ENCODE measurements around the gene ERCC6L2.

Gene ERCC6L2

DNA sequence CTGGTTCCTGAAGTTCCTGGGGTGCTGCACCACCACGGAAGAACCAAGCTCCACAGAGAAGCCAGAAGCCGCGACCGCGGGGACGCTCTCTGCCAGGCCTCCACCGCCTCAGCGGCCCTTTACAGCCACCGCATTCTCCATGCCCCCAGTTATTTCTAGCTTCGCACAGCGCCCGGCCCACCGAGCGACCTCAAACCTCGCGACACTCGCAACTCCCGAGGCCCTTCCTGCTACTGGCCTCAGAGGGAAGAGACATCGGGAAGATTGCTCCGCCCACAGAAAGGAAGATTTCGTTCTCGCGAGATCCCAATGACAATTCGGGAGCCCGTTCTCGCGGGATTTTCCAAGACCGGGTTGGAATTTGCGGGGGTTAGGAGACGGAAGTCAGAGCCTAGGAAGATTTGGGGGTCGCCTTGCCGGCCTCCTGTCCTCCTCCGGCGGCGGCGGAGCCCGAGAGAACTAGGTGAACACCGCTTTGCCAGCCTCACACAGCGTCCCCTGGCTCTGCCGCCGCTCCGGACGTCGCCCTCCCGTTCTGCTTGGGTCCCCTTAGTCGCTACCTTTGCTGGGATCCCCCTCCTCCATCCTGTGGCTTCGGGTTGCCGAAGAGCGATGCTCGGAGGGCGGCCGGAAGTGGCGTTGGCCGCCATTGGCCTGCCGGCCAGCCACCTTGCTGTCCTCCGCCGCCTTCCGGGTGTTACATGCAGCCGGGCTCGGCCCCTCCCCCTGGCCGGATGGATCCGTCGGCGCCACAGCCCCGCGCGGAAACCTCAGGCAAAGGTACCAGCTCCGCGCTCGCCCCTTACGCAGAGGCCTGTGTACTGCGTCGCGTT, at the start of gene ERCC6L2 (continued):
- TF ChIP-seq ZNF843 (tag by site-specific recombination; IDR thresholded peaks at IDR 0.05) (0 out of 2 replicates have a peak, but pooled peaks have one; percentile 32), IKZF3 (tag by site-specific recombination; IDR thresholded peaks at IDR 0.05) (peak; percentile 100), ZNF792 (tag by site-specific recombination; IDR thresholded peaks at IDR 0.05) (peak; percentile 53; the same call in 1 of the 2 replicates), ZFP69B (tag by site-specific recombination; IDR thresholded peaks at IDR 0.05) (0 out of 2 replicates have a peak, but pooled peaks have one; percentile 43), ZNF24 (tag by site-specific recombination; IDR thresholded peaks at IDR 0.05) (no peak), ZNF654 (tag by site-specific recombination; IDR thresholded peaks at IDR 0.05; ENCODE audit: low read depth) (no peak), ZNF394 (tag by site-specific recombination; IDR thresholded peaks at IDR 0.05; ENCODE audit: borderline replicate concordance) (peak; percentile 11; the same call in 1 of the 2 replicates), ZSCAN30 (tag by site-specific recombination; IDR thresholded peaks at IDR 0.05) (peak; percentile 96), PRDM1 (tag by site-specific recombination; IDR thresholded peaks at IDR 0.05) (no peak), MZF1 (tag by site-specific recombination; IDR thresholded peaks at IDR 0.05; ENCODE audit: borderline replicate concordance) (0 out of 2 replicates have a peak, but pooled peaks have one; percentile 44), ZNF660 (tag by site-specific recombination; IDR thresholded peaks at IDR 0.05) (peak; percentile 86), ZBTB17 (tag by site-specific recombination; IDR thresholded peaks at IDR 0.05) (peak; percentile 90), ZNF561 (tag by site-specific recombination; IDR thresholded peaks at IDR 0.05; ENCODE audit: borderline replicate concordance) (peak; percentile 20; the same call in 1 of the 2 replicates), SCRT1 (tag by site-specific recombination; IDR thresholded peaks at IDR 0.05; ENCODE audit: borderline replicate concordance) (no peak), ZNF560 (tag by site-specific recombination; IDR thresholded peaks at IDR 0.05; ENCODE audit: borderline replicate concordance) (no peak), ZNF623 (tag by site-specific recombination; IDR thresholded peaks at IDR 0.05) (no peak), ZNF433 (tag by site-specific recombination; IDR thresholded peaks at IDR 0.05; ENCODE audit: low read depth) (no peak), ZXDB (tag by site-specific recombination; IDR thresholded peaks at IDR 0.05) (peak; percentile 79), ZNF624 (tag by site-specific recombination; IDR thresholded peaks at IDR 0.05) (no peak)
- TF ChIP-seq, protein P1, sequence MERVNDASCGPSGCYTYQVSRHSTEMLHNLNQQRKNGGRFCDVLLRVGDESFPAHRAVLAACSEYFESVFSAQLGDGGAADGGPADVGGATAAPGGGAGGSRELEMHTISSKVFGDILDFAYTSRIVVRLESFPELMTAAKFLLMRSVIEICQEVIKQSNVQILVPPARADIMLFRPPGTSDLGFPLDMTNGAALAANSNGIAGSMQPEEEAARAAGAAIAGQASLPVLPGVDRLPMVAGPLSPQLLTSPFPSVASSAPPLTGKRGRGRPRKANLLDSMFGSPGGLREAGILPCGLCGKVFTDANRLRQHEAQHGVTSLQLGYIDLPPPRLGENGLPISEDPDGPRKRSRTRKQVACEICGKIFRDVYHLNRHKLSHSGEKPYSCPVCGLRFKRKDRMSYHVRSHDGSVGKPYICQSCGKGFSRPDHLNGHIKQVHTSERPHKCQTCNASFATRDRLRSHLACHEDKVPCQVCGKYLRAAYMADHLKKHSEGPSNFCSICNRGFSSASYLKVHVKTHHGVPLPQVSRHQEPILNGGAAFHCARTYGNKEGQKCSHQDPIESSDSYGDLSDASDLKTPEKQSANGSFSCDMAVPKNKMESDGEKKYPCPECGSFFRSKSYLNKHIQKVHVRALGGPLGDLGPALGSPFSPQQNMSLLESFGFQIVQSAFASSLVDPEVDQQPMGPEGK (tag by site-specific recombination; IDR thresholded peaks at IDR 0.05), result peak; percentile 62
- TF ChIP-seq, protein P2, sequence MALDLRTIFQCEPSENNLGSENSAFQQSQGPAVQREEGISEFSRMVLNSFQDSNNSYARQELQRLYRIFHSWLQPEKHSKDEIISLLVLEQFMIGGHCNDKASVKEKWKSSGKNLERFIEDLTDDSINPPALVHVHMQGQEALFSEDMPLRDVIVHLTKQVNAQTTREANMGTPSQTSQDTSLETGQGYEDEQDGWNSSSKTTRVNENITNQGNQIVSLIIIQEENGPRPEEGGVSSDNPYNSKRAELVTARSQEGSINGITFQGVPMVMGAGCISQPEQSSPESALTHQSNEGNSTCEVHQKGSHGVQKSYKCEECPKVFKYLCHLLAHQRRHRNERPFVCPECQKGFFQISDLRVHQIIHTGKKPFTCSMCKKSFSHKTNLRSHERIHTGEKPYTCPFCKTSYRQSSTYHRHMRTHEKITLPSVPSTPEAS (tag by site-specific recombination; IDR thresholded peaks at IDR 0.05), result 0 out of 2 replicates have a peak, but pooled peaks have one; percentile 55
- TF ChIP-seq, protein P3, sequence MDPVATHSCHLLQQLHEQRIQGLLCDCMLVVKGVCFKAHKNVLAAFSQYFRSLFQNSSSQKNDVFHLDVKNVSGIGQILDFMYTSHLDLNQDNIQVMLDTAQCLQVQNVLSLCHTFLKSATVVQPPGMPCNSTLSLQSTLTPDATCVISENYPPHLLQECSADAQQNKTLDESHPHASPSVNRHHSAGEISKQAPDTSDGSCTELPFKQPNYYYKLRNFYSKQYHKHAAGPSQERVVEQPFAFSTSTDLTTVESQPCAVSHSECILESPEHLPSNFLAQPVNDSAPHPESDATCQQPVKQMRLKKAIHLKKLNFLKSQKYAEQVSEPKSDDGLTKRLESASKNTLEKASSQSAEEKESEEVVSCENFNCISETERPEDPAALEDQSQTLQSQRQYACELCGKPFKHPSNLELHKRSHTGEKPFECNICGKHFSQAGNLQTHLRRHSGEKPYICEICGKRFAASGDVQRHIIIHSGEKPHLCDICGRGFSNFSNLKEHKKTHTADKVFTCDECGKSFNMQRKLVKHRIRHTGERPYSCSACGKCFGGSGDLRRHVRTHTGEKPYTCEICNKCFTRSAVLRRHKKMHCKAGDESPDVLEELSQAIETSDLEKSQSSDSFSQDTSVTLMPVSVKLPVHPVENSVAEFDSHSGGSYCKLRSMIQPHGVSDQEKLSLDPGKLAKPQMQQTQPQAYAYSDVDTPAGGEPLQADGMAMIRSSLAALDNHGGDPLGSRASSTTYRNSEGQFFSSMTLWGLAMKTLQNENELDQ (tag by site-specific recombination; IDR thresholded peaks at IDR 0.05; ENCODE audit: low read depth), result no peak
- TF ChIP-seq, protein P4, sequence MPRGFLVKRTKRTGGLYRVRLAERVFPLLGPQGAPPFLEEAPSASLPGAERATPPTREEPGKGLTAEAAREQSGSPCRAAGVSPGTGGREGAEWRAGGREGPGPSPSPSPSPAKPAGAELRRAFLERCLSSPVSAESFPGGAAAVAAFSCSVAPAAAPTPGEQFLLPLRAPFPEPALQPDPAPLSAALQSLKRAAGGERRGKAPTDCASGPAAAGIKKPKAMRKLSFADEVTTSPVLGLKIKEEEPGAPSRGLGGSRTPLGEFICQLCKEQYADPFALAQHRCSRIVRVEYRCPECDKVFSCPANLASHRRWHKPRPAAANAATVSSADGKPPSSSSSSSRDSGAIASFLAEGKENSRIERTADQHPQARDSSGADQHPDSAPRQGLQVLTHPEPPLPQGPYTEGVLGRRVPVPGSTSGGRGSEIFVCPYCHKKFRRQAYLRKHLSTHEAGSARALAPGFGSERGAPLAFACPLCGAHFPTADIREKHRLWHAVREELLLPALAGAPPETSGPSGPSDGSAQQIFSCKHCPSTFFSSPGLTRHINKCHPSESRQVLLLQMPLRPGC (tag by site-specific recombination; IDR thresholded peaks at IDR 0.05), result peak; percentile 30; the same call in 1 of the 2 replicates
- TF ChIP-seq, protein P5, sequence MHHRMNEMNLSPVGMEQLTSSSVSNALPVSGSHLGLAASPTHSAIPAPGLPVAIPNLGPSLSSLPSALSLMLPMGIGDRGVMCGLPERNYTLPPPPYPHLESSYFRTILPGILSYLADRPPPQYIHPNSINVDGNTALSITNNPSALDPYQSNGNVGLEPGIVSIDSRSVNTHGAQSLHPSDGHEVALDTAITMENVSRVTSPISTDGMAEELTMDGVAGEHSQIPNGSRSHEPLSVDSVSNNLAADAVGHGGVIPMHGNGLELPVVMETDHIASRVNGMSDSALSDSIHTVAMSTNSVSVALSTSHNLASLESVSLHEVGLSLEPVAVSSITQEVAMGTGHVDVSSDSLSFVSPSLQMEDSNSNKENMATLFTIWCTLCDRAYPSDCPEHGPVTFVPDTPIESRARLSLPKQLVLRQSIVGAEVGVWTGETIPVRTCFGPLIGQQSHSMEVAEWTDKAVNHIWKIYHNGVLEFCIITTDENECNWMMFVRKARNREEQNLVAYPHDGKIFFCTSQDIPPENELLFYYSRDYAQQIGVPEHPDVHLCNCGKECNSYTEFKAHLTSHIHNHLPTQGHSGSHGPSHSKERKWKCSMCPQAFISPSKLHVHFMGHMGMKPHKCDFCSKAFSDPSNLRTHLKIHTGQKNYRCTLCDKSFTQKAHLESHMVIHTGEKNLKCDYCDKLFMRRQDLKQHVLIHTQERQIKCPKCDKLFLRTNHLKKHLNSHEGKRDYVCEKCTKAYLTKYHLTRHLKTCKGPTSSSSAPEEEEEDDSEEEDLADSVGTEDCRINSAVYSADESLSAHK (tag by site-specific recombination; IDR thresholded peaks at IDR 0.05), result peak; percentile 8; the same call in 1 of the 2 replicates
- TF ChIP-seq, protein P6, sequence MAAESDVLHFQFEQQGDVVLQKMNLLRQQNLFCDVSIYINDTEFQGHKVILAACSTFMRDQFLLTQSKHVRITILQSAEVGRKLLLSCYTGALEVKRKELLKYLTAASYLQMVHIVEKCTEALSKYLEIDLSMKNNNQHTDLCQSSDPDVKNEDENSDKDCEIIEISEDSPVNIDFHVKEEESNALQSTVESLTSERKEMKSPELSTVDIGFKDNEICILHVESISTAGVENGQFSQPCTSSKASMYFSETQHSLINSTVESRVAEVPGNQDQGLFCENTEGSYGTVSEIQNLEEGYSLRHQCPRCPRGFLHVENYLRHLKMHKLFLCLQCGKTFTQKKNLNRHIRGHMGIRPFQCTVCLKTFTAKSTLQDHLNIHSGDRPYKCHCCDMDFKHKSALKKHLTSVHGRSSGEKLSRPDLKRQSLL (tag by site-specific recombination; IDR thresholded peaks at IDR 0.05), result peak; percentile 75
- TF ChIP-seq, protein P7, sequence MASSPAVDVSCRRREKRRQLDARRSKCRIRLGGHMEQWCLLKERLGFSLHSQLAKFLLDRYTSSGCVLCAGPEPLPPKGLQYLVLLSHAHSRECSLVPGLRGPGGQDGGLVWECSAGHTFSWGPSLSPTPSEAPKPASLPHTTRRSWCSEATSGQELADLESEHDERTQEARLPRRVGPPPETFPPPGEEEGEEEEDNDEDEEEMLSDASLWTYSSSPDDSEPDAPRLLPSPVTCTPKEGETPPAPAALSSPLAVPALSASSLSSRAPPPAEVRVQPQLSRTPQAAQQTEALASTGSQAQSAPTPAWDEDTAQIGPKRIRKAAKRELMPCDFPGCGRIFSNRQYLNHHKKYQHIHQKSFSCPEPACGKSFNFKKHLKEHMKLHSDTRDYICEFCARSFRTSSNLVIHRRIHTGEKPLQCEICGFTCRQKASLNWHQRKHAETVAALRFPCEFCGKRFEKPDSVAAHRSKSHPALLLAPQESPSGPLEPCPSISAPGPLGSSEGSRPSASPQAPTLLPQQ (tag by site-specific recombination; IDR thresholded peaks at IDR 0.05), result peak; percentile 65

All from HEK293 (cell line).